CD4-positive, CD25-positive, alpha-beta regulatory T cell (primary cell): ENCODE results near the gene CKMT1A. TPM values are rescaled to one million over a fixed set of nuclear protein-coding genes. Genes with fewer than 3 reads are reported as not detected.
"Not testable (repeated sequence)": the region's sequence is repeated elsewhere in the genome, so short reads cannot be mapped to it uniquely, and the experiment has no call there.

Experiments
- ATAC-seq, 2 donors: fragments of 150-1000 bp; cut with Tn5 transposase; one replicate each; pipeline ENCODE4 v1.10.0; 2021; ENCODE audit warnings: low read depth in 2 of 2, moderate number of reproducible peaks in 2 of 2, moderate library complexity in 1 of 2
- DNase-seq, 3 donors: peaks; one replicate each; pipeline versions ENCODE4 v3.0.0 to v3.0.0-alpha.2; 2012 to 2022; ENCODE audit warnings: mixed read lengths in 1 of 3
- H3K27ac ChIP-seq: one replicate; pipeline ENCODE4 v1.7.0; 2013; ENCODE audit warnings: mild to moderate bottlenecking, low read length; ENCODE audit not compliant: insufficient read depth, poor library complexity, severe bottlenecking
- H3K27me3 ChIP-seq: one replicate; pipeline ENCODE4 v1.7.0; 2013; ENCODE audit warnings: low read length; ENCODE audit not compliant: control insufficient read depth, insufficient read depth
- H3K36me3 ChIP-seq: one replicate; pipeline ENCODE4 v1.7.0; 2013; ENCODE audit warnings: mild to moderate bottlenecking, low read length, moderate library complexity; ENCODE audit not compliant: control insufficient read depth, insufficient read depth
- H3K4me1 ChIP-seq: 2 replicates; pipeline ENCODE4 v1.7.0; 2013; ENCODE audit warnings: mild to moderate bottlenecking, low read length; ENCODE audit not compliant: insufficient read depth, control insufficient read depth, poor library complexity, severe bottlenecking
- H3K4me3 ChIP-seq: one replicate; pipeline ENCODE4 v1.7.0; 2013; ENCODE audit warnings: low read depth, mild to moderate bottlenecking, low read length, moderate library complexity
- H3K9me3 ChIP-seq, 2 experiments: 1 replicate in 1 of 2; 2 replicates in 1 of 2; pipeline ENCODE4 v1.7.0; 2013; ENCODE audit warnings: low read length in 2 of 2, mild to moderate bottlenecking in 1 of 2, moderate library complexity in 1 of 2; ENCODE audit not compliant: control insufficient read depth in 2 of 2
- H3K27ac Mint-ChIP-seq, 3 donors: one replicate each; pipeline ENCODE4 v1.8.0; 2020 to 2022; ENCODE audit warnings: mild to moderate bottlenecking in 3 of 3, mixed read lengths in 3 of 3, moderate library complexity in 2 of 3
- H3K27me3 Mint-ChIP-seq: one replicate; pipeline ENCODE4 v1.8.0; 2022; ENCODE audit warnings: mild to moderate bottlenecking, mixed read lengths
- H3K36me3 Mint-ChIP-seq: one replicate; pipeline ENCODE4 v1.8.0; 2020; ENCODE audit warnings: mixed read lengths
- H3K4me1 Mint-ChIP-seq, 4 donors: one replicate each; pipeline ENCODE4 v1.8.0; 2020 to 2022; ENCODE audit warnings: mixed read lengths in 4 of 4, mild to moderate bottlenecking in 1 of 4
- H3K4me3 Mint-ChIP-seq, 4 donors: one replicate each; pipeline ENCODE4 v1.8.0; 2020 to 2022; ENCODE audit warnings: mild to moderate bottlenecking in 4 of 4, mixed read lengths in 4 of 4, moderate library complexity in 3 of 4
- H3K9me3 Mint-ChIP-seq, 7 donors: one replicate each; pipeline ENCODE4 v1.8.0; 2020 to 2022; ENCODE audit warnings: mixed read lengths in 7 of 7, mild to moderate bottlenecking in 3 of 7, moderate library complexity in 2 of 7
- polyA plus RNA-seq, 4 donors: library from polyadenylated mRNA; unstranded; fragments of 300-500 nt; fragmentation: Illumina TruSeq; gene quantifications; one replicate each; pipeline ENCODE4 v1.2.3, GENCODE V29; 2021
- total RNA-seq: library from RNA; stranded (reverse); gene quantifications from one replicate; pipeline ENCODE4 v1.2.3, GENCODE V29; 2022

CKMT1A gene
- total RNA-seq = not detected
- not detected for polyA plus RNA-seq

DNA sequence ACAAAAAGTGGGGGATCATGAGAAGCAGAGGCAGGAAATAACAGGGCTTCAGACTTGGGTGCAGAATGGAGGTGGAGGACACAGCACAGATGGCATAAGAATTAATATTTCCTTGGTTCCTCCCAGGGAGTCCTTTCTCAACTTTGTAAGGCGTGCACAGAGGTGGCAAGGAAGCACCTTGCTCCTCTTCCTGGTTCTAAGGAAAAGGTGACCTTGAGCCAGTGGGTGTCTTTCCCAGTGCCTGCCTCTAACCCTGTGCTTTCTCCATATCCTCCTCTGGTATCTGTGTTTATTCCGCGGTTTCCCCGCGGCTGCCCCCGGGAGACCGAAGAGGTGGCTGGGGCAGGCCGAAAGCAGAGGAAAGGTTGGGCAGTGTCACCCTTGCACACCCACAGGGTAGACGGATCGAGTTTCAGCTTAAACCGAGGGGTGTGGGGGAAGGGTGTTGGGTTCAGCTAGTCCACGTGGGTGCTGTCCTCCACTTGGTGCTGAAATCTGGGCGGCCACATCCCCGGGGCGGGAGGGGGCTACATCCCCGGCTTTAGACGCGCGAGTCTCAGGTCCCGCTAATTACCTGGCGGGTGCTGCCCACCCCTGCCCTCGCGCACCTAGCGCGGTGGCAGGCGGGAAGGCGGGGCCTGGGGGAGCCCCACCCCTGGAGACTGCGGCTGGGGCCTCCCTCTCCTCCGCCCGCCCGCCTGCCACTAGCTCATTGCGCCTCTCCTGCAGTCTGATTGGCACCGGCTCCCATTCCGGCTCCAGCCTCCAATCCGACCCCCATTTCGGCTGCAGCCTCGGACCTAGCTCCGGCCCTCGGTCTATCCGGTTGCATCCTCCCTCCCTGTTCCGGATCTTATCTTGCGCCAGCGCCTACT, at the start of gene CKMT1A:
Gene CKMT1A (plus strand): TSS at position 712 of the 875 bp plus-strand sequence. CDS start 192 bp downstream, outside the sequence.
- H3K27me3 ChIP-seq, H3K36me3 ChIP-seq, ATAC-seq, H3K9me3 ChIP-seq, DNase-seq, H3K4me1 ChIP-seq, H3K4me1 Mint-ChIP-seq, H3K4me3 ChIP-seq, H3K27ac Mint-ChIP-seq, H3K9me3 Mint-ChIP-seq, H3K4me3 Mint-ChIP-seq, H3K27ac ChIP-seq, H3K36me3 Mint-ChIP-seq: not testable (repeated sequence)
- peaks cover 16% of the 10 kb centered on the region for H3K27me3 Mint-ChIP-seq

DNA sequence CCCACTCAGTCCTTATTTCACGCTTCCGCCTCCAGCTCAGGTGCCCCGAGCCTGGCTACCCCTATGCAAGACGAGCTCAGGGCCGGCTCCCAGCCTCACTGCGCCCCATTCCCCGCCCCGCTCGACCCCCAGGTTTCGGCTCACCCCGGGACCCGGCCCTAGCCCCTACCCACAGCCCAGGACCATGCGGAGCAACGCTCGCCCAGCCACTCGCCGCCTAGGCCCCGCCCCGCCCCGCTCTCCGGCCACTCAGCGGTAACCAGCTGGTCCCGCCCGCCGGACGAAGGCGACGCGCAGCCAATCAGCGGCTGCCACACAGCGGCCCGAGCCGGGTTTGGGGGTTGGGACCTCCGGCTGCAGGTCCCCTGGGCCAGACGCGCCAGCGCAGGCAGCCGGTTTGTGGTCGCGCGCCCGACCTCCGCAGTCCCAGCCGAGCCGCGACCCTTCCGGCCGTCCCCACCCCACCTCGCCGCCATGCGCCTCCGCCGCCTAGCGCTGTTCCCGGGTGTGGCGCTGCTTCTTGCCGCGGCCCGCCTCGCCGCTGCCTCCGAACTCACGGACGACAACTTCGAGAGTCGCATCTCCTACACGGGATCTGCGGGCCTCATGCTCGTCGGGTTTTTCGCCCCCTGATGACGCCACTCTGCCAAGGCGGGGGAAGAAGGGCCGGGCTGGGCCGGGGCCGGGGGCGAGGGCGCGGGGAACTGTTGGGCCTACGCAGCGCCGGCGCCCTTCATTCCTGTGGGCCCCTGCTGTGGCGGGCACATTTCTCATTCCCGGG, 44.8 kb upstream of the CKMT1A start, which contains the start of gene CATSPER2:
Gene CATSPER2 (minus strand): TSS at position 196 of the 781 bp plus-strand sequence. CDS start 783 bp downstream, outside the sequence.
- no peak for ATAC-seq
- no peak within 1 kb of the TSS for H3K27ac ChIP-seq
- no peaks in the 10 kb centered on the region for H3K27me3 ChIP-seq
- no peaks in the 10 kb centered on the region for H3K9me3 ChIP-seq
- no peaks in the 10 kb centered on the region for H3K27me3 Mint-ChIP-seq
- peaks cover 20% of the 10 kb centered on the region for H3K36me3 Mint-ChIP-seq
- H3K4me3 Mint-ChIP-seq = no peak within 1 kb of the TSS
- no peaks in the 10 kb centered on the region for H3K4me1 ChIP-seq
- H3K4me1 Mint-ChIP-seq = no peaks in the 10 kb centered on the region
- DNase-seq = no peak
- H3K36me3 ChIP-seq = no peaks in the 10 kb centered on the region
- peak within 1 kb of the TSS in 1 of 3 donors; percentile 23 for H3K27ac Mint-ChIP-seq
- no peak within 1 kb of the TSS for H3K4me3 ChIP-seq
- H3K9me3 Mint-ChIP-seq = no peaks in the 10 kb centered on the region

DNA sequence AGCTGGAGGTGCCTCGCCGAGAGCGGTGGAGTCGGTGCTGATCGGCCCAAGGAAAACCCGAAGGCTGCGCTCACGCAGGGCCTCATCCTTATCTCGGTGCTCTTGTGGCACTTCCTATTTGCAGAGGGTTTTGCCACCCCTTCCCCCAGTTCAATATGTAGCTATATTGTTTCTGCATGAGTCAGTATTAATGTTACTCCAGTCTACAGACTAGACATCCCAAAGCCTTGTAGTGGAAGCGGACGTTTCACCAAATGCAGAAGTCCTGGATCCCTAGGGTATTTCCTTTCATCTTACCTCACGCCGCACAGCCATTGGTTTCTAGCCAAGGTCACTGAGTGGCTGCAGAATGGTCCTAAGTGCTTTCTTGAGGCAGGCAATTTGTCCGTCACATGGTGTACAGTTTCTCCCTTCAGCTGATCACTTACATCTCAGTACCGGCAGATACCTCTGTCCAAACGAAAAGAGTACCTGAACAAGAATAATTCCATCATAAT, 44.2 kb upstream of the CKMT1A start:
- not testable (repeated sequence) for H3K4me1 Mint-ChIP-seq, H3K4me3 ChIP-seq, H3K27me3 ChIP-seq, H3K27me3 Mint-ChIP-seq, DNase-seq, H3K9me3 Mint-ChIP-seq, H3K9me3 ChIP-seq, H3K27ac Mint-ChIP-seq, H3K36me3 ChIP-seq, H3K27ac ChIP-seq, H3K4me1 ChIP-seq, H3K4me3 Mint-ChIP-seq
- peaks cover 20% of the 10 kb centered on the region for H3K36me3 Mint-ChIP-seq
- peak in 1 of 2 donors; percentile 62 for ATAC-seq

DNA sequence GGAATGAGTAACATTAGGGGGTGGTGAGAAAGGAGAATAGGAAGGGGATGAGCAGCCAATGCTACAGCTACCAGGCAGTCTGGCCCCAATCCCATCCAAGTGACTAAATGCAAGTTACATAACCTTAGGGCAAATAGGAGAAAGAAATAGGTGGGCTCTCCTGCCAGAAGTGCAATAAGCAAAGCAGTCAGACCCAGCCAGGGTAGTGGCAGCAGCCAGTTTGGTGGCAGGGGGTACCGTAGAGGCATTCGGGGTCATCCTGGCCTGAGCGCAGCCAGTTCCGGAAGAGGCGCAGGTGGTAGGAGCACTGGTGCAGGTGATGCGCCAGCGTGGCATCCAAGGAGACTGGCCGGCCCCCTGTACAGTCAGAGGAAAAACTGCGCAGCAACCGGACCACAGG, 33.9 kb upstream of the CKMT1A start:
- not testable (repeated sequence) for H3K9me3 Mint-ChIP-seq, H3K27me3 Mint-ChIP-seq, DNase-seq, H3K4me1 Mint-ChIP-seq, H3K27ac ChIP-seq, H3K27ac Mint-ChIP-seq, H3K4me3 ChIP-seq, H3K27me3 ChIP-seq, H3K4me3 Mint-ChIP-seq, H3K4me1 ChIP-seq, ATAC-seq, H3K36me3 ChIP-seq, H3K36me3 Mint-ChIP-seq, H3K9me3 ChIP-seq

DNA sequence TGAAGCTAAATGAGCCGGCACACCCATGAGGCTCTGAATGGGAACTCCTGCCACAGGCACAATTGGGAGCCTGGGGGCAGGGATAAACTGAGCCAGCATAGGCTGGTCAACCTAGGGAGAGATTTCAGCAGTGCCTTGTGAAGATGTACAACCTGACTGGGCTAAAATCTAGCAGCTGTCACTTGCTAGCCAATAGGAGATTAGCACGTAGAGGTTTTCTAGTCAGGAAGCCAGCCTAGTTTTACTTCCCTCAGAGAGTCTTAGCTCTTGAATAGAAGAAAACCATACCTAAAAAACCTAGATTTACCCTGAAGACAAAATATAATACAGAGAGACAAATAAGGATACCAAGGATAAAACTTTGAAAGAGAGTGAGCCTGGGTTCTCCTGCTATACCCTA, 31.4 kb upstream of the CKMT1A start:
- H3K27ac Mint-ChIP-seq, H3K4me1 ChIP-seq, H3K36me3 Mint-ChIP-seq, ATAC-seq, H3K27me3 Mint-ChIP-seq, H3K9me3 Mint-ChIP-seq, H3K9me3 ChIP-seq, H3K27ac ChIP-seq, H3K27me3 ChIP-seq, H3K4me3 Mint-ChIP-seq, H3K4me1 Mint-ChIP-seq, H3K36me3 ChIP-seq, DNase-seq, H3K4me3 ChIP-seq: not testable (repeated sequence)

DNA sequence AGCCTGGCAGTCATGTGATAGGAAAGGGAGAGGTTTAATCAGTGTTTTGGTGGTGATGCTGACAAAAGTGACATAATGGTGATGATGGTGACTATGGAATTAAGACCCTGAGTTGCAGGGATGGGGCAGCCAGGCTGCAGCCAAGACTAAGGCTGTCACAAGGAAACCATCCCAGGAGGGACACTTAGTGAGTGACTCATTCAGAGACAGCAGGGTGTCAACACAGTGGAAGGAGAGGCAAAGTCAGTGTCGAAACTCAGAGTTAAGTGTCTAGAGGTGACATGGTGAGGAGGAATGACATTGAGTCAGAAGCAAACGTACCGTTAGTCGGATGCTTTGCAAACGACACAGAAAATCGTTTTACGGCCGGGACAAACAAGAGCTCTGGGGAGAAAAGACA, 30.3 kb upstream of the CKMT1A start:
- H3K27ac ChIP-seq, H3K27ac Mint-ChIP-seq, H3K9me3 ChIP-seq, H3K4me1 ChIP-seq, ATAC-seq, H3K4me3 Mint-ChIP-seq, H3K4me1 Mint-ChIP-seq, H3K9me3 Mint-ChIP-seq, H3K27me3 Mint-ChIP-seq, H3K36me3 Mint-ChIP-seq, H3K4me3 ChIP-seq, DNase-seq, H3K36me3 ChIP-seq, H3K27me3 ChIP-seq: not testable (repeated sequence)

DNA sequence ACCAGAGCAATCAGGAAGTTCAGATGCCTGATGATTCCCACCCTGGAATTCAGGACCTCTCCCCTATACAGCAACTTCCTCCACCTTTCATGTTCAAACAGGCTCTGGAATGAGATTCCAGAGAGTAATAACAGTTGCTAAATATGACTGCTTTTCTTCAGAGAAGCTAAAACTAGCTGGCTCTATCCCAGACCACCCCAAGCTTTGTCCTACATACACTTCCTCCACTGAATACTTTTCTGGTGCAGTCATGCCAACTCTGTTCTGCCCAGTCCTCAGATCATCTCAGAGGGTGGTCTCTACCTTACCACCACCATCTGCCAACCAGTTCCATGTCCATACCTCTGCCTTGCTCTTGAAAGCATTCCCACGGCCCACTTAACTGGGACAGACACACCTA, 27.5 kb upstream of the CKMT1A start:
- H3K9me3 Mint-ChIP-seq, H3K9me3 ChIP-seq, H3K4me3 ChIP-seq, H3K27ac Mint-ChIP-seq, DNase-seq, H3K36me3 Mint-ChIP-seq, H3K27me3 ChIP-seq, H3K36me3 ChIP-seq, H3K27me3 Mint-ChIP-seq, H3K4me1 ChIP-seq, ATAC-seq, H3K4me3 Mint-ChIP-seq, H3K4me1 Mint-ChIP-seq, H3K27ac ChIP-seq: not testable (repeated sequence)
